Mammary microvascular endothelial cell (primary cell): ENCODE data around the gene PODN. TPM values are rescaled to one million over a fixed set of nuclear protein-coding genes. Genes with fewer than 3 reads are reported as not detected.

Source experiments
- total RNA-seq: library from RNA; depleted of rRNA; stranded (reverse); fragments of >200 nt; gene quantifications from 2 replicates; pipeline ENCODE4 v1.2.3, GENCODE V29; 2015

Gene PODN, protein sequence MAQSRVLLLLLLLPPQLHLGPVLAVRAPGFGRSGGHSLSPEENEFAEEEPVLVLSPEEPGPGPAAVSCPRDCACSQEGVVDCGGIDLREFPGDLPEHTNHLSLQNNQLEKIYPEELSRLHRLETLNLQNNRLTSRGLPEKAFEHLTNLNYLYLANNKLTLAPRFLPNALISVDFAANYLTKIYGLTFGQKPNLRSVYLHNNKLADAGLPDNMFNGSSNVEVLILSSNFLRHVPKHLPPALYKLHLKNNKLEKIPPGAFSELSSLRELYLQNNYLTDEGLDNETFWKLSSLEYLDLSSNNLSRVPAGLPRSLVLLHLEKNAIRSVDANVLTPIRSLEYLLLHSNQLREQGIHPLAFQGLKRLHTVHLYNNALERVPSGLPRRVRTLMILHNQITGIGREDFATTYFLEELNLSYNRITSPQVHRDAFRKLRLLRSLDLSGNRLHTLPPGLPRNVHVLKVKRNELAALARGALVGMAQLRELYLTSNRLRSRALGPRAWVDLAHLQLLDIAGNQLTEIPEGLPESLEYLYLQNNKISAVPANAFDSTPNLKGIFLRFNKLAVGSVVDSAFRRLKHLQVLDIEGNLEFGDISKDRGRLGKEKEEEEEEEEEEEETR
- total RNA-seq: not detected in 2 replicates

DNA sequence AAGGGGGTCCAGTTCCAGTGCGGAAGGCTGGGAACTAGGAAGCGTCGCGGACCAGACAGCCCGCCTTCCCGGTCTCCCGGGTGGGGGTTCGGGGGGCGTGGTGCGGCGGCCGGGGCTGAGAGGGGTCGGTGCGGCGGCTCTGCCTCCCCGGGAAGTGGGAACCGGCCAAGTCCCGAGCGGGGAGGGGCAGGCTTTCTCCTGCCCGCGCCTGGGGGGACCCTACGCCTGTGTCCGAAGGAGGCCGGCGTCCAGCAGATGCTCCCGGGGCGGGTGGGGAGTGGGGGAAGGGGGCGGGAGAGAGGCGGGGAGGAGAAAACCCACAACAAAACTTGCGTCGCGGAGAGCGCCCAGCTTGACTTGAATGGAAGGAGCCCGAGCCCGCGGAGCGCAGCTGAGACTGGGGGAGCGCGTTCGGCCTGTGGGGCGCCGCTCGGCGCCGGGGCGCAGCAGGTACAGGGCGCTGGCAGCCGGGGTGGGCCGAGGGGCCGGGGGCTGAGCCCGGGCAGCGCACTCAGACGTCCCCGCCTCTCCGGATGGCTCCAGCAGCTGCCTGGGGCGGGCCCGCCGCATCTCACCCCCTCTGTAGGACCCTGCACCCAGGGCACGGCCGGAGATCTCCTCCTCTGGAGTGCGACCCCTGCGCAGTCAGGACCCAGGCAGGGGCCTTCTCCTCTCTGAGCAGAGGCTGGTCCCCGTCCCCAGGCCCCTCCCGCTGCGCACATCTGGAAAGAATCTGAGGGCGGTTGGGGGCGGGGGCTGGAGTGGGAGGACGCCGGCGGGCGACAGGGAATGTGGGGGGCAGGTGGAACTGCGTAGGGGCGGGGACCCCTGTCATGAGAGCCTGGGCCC is at the start of gene PODN:
Gene PODN (plus strand): TSS at position 355 of the 849 bp plus-strand sequence. CDS start 7,643 bp downstream, outside the sequence.

Other genes starting within 250 kb of the PODN start
- 0.54 and 1.1 TPM in 2 replicates for gene ZYG11A, start 219.5 kb upstream of the PODN start, total RNA-seq
- gene ECHDC2, start 140.5 kb upstream of the PODN start, total RNA-seq: 7.4 and 12.5 TPM in 2 replicates
- gene SCP2, start 134.9 kb upstream of the PODN start, total RNA-seq: 103 and 113 TPM in 2 replicates
- gene SLC1A7, start 80.4 kb downstream of the PODN start, total RNA-seq: not detected in 2 replicates
- 12.5 and 15.8 TPM in 2 replicates for gene CPT2, start 134.6 kb downstream of the PODN start, total RNA-seq
- 48.9 and 68.9 TPM in 2 replicates for gene CZIB, start 158.4 kb downstream of the PODN start, total RNA-seq
- gene MAGOH, start 176.3 kb downstream of the PODN start, total RNA-seq: 56.6 and 62.5 TPM in 2 replicates